WERI-Rb-1 (cell line): ENCODE results near the gene ADAM12.

Experiments used
- DNase-seq: peaks from one replicate; pipeline ENCODE4 v3.0.0-alpha.2; 2020
- H3K27ac ChIP-seq: fragments of 250-450 bp; sonication (Bioruptor Pico); 2 replicates; pipeline ENCODE4 v1.5.1; 2020; ENCODE audit warnings: mild to moderate bottlenecking, moderate library complexity
- H3K27me3 ChIP-seq: fragments of 250-450 bp; sonication (Bioruptor Pico); 2 replicates; pipeline ENCODE4 v1.5.1; 2021; ENCODE audit warnings: mild to moderate bottlenecking, low read depth, moderate library complexity; ENCODE audit not compliant: insufficient read depth, severe bottlenecking
- H3K36me3 ChIP-seq: fragments of 250-450 bp; sonication (Bioruptor Pico); 2 replicates; pipeline ENCODE4 v1.5.1; 2020; ENCODE audit warnings: mild to moderate bottlenecking, moderate library complexity
- H3K4me3 ChIP-seq: 2 replicates; pipeline ENCODE4 v1.5.1; 2011; ENCODE audit warnings: low read depth, mild to moderate bottlenecking, control low read depth, low read length
- H3K9me3 ChIP-seq: fragments of 250-450 bp; sonication (Bioruptor Pico); 2 replicates; pipeline ENCODE4 v1.5.1; 2021; ENCODE audit warnings: mild to moderate bottlenecking, moderate library complexity; ENCODE audit not compliant: severe bottlenecking
- TF ChIP-seq, protein P1 (sequence below): IDR thresholded peaks from 2 replicates; pipeline ENCODE4 v1.5.1; 2011; ENCODE audit warnings: low read depth, mild to moderate bottlenecking, control low read depth, inconsistent platforms, low read length

ADAM12 gene

DNA sequence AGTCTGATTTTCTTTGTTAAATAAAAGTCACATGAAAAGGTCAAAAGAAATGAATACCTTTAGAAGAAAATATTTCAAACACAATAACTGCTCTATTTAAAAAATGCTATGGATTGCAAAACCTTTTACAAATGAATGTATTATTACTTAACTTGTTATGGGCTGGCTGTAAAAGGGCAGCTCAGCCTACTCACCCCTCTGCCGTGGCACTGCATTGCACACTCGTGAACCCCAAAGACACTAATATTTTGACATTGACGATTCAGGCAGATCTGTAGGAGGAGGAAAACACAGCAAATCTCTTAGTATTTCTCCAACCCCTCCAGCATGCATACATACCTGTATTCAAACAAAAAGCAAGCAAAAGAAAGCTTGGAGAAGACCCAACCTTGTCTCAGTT, 342.4 kb downstream of the ADAM12 start:
- Histone ChIP-seq H3K27me3 (no peaks in the 10 kb centered on the region), H3K9me3 (no peaks in the 10 kb centered on the region), H3K27ac (no peak overlapping the region), H3K4me3 (no peak overlapping the region), H3K36me3 (no peaks in the 10 kb centered on the region)
- TF ChIP-seq, protein P1, sequence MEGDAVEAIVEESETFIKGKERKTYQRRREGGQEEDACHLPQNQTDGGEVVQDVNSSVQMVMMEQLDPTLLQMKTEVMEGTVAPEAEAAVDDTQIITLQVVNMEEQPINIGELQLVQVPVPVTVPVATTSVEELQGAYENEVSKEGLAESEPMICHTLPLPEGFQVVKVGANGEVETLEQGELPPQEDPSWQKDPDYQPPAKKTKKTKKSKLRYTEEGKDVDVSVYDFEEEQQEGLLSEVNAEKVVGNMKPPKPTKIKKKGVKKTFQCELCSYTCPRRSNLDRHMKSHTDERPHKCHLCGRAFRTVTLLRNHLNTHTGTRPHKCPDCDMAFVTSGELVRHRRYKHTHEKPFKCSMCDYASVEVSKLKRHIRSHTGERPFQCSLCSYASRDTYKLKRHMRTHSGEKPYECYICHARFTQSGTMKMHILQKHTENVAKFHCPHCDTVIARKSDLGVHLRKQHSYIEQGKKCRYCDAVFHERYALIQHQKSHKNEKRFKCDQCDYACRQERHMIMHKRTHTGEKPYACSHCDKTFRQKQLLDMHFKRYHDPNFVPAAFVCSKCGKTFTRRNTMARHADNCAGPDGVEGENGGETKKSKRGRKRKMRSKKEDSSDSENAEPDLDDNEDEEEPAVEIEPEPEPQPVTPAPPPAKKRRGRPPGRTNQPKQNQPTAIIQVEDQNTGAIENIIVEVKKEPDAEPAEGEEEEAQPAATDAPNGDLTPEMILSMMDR, result no peak
- no peak for DNase-seq

DNA sequence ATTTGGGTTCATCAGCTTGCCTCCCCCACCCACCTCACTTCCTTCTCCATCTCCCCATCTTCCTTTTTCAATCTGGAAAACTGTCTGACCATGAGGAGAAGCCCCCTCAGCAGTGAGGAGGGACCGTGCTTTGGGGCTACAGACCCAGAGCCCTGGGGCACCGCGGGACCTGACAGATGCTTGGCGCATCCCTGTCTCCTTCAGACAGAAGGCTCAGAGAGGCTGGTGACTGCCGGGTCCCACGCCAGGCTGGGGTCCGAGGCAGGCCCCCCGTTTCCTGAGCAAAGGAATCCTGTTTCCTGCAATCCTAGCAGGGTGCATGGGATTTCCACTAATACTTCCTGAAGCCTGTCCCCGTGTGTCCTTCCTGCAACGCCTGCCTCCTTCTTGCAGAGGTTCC, 344.9 kb downstream of the ADAM12 start:
- Histone ChIP-seq H3K9me3 (no peaks in the 10 kb centered on the region), H3K4me3 (no peak overlapping the region), H3K27me3 (no peaks in the 10 kb centered on the region), H3K36me3 (no peaks in the 10 kb centered on the region), H3K27ac (no peak overlapping the region)
- no peak for DNase-seq
- TF ChIP-seq, protein P1, result no peak

DNA sequence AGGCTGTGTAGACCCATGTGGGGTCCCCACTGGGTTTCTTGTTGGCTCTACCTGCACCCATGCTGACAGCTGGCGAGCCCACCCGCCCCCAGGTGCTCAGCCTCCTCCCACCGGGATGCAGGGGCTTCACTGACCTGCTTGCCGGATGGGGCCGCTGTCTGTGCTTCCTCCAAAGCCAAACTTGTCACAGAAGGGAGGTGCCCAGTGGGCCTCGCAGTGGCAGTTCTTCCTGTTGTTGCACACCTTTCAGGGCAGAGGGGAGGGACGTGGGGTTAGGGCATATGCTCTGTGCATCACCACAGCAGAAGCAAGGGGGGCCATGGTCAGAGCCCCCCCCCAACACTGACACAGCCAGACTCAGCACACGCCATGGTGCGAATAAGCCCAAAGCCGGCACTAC, 345.4 kb downstream of the ADAM12 start:
- H3K27ac ChIP-seq, result no peak overlapping the region
- TF ChIP-seq, protein P1, result no peak
- no peaks in the 10 kb centered on the region for H3K36me3 ChIP-seq
- no peaks in the 10 kb centered on the region for H3K27me3 ChIP-seq
- DNase-seq, result no peak
- no peak overlapping the region for H3K4me3 ChIP-seq
- no peaks in the 10 kb centered on the region for H3K9me3 ChIP-seq

DNA sequence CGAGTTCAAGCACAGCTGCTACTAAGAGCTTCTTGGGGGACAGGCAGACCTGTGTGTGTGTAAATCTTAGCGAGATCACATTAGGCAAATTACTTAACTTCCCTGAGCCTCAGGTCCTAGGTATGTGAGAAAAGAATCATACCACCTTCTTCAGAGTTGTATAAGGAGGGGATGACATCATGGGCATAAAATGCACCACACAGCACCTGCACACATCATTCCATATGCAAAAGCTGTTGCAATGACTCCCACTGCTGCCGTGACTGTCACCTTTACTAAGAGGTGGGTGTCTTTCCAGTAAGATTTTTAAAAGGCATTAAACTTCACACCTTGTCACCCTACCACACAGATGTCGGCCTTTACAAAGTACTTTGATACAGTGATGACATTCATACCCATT, 345.9 kb downstream of the ADAM12 start:
- no peaks in the 10 kb centered on the region for H3K36me3 ChIP-seq
- no peak for DNase-seq
- H3K27ac ChIP-seq, result no peak overlapping the region
- H3K4me3 ChIP-seq, result no peak overlapping the region
- TF ChIP-seq, protein P1, result no peak
- H3K27me3 ChIP-seq, result no peaks in the 10 kb centered on the region
- H3K9me3 ChIP-seq, result no peaks in the 10 kb centered on the region

DNA sequence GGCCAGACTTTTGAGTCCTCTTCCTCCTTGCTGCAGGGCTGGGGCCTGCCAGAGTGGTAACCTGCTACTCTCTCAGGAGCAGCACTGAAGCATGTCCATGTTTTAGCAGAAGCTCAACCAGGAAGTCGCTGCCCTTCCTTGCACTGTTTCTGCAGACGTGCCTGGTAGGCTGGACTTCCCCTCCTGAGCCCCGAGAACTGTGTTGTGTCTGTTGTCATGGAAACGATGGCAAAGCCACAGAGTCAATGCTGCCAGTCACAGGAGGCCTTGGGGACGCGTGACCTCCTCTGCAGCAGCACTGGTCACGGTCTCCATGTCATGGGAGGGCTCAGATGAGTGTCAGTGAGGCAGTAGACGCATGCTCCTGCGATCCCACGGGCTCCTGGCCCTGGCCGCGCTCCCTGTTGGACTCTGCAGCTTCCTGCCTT, 346.5 kb downstream of the ADAM12 start:
- TF ChIP-seq, protein P1, result no peak
- H3K9me3 ChIP-seq, result no peaks in the 10 kb centered on the region
- no peaks in the 10 kb centered on the region for H3K36me3 ChIP-seq
- H3K4me3 ChIP-seq, result no peak overlapping the region
- H3K27me3 ChIP-seq, result no peaks in the 10 kb centered on the region
- H3K27ac ChIP-seq, result no peak overlapping the region
- DNase-seq, result peak; percentile 52

DNA sequence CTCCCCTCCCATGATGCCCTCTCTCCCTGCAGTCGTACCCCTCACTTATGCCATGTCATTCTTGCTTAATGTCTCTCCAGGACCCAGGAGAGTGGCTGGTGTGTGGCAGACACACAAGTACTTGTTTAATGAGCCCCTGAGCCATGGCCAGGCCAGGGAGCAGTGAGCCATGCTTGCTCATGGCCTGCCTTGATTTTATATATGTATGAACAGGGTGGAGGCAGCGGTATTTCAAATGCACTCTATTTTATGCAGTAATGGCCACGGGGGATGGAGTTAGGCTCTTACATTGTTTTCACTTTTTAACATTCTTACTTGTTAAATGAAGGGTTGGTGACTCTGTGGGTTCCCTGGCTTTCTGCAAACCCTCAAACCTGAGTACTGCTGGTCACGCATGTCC, 347.2 kb downstream of the ADAM12 start:
- Histone ChIP-seq H3K4me3 (no peak overlapping the region), H3K36me3 (no peaks in the 10 kb centered on the region), H3K9me3 (no peaks in the 10 kb centered on the region), H3K27me3 (no peaks in the 10 kb centered on the region), H3K27ac (no peak overlapping the region)
- DNase-seq, result no peak
- TF ChIP-seq, protein P1, result no peak
